ENCODE measurements around the gene PABPC3.

DNA sequence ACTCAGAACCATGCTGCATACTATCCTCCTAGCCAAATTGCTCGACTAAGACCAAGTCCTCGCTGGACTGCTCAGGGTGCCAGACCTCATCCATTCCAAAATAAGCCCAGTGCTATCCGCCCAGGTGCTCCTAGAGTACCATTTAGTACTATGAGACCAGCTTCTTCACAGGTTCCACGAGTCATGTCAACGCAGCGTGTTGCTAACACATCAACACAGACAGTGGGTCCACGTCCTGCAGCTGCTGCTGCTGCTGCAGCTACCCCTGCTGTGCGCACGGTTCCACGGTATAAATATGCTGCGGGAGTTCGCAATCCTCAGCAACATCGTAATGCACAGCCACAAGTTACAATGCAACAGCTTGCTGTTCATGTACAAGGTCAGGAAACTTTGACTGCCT lies 1.5 kb downstream of the PABPC3 start:
- TF ChIP-seq, protein P1, sequence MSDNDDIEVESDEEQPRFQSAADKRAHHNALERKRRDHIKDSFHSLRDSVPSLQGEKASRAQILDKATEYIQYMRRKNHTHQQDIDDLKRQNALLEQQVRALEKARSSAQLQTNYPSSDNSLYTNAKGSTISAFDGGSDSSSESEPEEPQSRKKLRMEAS (IDR thresholded peaks at IDR 0.05; ENCODE audit: low read depth), result no peak
- no peak for TF ChIP-seq EZH2phosphoT487 (IDR thresholded peaks at IDR 0.05; ENCODE audit: borderline replicate concordance, low read depth)
- no peak for TF ChIP-seq TAF1 (IDR thresholded peaks at IDR 0.05; ENCODE audit: borderline replicate concordance, low read depth, low read length)
- TF ChIP-seq, protein P2, sequence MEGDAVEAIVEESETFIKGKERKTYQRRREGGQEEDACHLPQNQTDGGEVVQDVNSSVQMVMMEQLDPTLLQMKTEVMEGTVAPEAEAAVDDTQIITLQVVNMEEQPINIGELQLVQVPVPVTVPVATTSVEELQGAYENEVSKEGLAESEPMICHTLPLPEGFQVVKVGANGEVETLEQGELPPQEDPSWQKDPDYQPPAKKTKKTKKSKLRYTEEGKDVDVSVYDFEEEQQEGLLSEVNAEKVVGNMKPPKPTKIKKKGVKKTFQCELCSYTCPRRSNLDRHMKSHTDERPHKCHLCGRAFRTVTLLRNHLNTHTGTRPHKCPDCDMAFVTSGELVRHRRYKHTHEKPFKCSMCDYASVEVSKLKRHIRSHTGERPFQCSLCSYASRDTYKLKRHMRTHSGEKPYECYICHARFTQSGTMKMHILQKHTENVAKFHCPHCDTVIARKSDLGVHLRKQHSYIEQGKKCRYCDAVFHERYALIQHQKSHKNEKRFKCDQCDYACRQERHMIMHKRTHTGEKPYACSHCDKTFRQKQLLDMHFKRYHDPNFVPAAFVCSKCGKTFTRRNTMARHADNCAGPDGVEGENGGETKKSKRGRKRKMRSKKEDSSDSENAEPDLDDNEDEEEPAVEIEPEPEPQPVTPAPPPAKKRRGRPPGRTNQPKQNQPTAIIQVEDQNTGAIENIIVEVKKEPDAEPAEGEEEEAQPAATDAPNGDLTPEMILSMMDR (IDR thresholded peaks at IDR 0.05), result no peak
- no peak for TF ChIP-seq TCF12 (IDR thresholded peaks at IDR 0.05)
- no peak for TF ChIP-seq POLR2AphosphoS5 (IDR thresholded peaks at IDR 0.05; ENCODE audit: low read depth, low read length)
- no peak for TF ChIP-seq SMC3 (IDR thresholded peaks at IDR 0.05; ENCODE audit: low read depth, low read length)
